ENCODE data around the gene CACHD1. TPM values are rescaled to one million over a fixed set of nuclear protein-coding genes. Genes with fewer than 3 reads are reported as not detected.

CACHD1 gene
- total RNA-seq, 3 donors from 2014 or later (not counting 1 experiment from before 2014, with no cell fraction given), result not detected

DNA sequence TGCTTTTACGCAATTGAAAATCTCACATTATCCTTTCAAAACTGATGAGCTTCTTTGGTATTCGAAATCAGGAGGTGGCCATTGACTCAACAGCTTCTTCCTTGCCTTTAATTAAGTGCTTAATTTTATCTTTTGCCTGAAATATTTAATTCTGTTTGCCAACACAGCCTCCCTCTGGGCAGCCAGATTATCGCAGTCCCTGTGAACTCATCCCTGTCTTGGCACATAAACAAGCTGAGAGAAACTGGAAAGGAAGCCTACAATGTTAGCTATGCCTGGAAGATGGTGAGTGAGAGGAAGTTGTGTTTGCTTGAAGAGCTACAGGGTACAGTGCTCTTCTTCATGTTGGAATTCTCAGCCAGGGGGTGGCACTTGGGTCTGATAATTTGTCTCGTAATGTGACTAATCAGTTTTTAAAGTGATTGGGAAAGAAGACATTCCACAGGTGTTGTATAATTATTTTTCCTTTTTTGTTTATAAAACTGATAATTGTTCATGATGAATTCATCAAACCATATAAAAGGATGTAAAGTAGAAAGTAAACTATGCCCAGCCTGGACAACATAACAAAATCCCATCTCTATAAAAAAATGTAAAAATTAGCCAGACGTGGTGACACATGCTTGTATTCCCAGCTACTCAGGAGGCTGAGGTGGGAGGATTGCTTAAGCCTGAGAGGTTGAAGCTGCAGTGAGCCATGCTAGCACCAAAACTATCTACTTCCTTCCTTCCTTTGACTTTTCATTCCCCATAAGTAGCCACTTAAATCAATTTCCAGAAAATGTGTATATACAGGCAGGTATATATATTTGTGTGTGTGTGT is 184.8 kb downstream of the CACHD1 start:
- Mint-ChIP-seq H3K9me3 (peaks cover 0 to 2% of the 10 kb centered on the region in 2 donors), H3K27ac (no peak overlapping the region), H3K4me3 (no peak overlapping the region), H3K27me3 (ENCODE audit: low read depth in 2 of 2) (peaks cover 14 to 26% of the 10 kb centered on the region in 2 donors), H3K36me3 (no peaks in the 10 kb centered on the region), H3K4me1 (no peaks in the 10 kb centered on the region)
- no peak overlapping the region for H3K4me3 ChIP-seq (ENCODE audit: low read length)
- no peaks in the 10 kb centered on the region for H3K4me1 ChIP-seq (ENCODE audit: control insufficient read depth, insufficient read depth, low read length)
- H3K27me3 ChIP-seq (ENCODE audit: control insufficient read depth, insufficient read depth, low read length), result peaks cover 2% of the 10 kb centered on the region
- H3K36me3 ChIP-seq (ENCODE audit: control insufficient read depth, insufficient read depth, low read length), result no peaks in the 10 kb centered on the region
- ATAC-seq (no peak), DNase-seq (no peak)
- no peak overlapping the region for H3K27ac ChIP-seq (ENCODE audit: low read length)
- 97% methylated on average over 4 of the region's 5 CpGs for WGBS (ENCODE audit: insufficient coverage)
- no peaks in the 10 kb centered on the region for H3K9me3 ChIP-seq (ENCODE audit: control insufficient read depth, insufficient read depth, low read length)
- no peak for TF ChIP-seq CTCF (IDR thresholded peaks at IDR 0.05)
- intact Hi-C loops (cut with micrococcal nuclease), result no loop called here

GRCh38 chr1:64655861-64656260 is 185.9 kb downstream of the CACHD1 start:
- Mint-ChIP-seq H3K4me3 (no peak overlapping the region), H3K27me3 (ENCODE audit: low read depth in 2 of 2) (peaks cover 13 to 26% of the 10 kb centered on the region in 2 donors)
- no peak for ATAC-seq

DNA sequence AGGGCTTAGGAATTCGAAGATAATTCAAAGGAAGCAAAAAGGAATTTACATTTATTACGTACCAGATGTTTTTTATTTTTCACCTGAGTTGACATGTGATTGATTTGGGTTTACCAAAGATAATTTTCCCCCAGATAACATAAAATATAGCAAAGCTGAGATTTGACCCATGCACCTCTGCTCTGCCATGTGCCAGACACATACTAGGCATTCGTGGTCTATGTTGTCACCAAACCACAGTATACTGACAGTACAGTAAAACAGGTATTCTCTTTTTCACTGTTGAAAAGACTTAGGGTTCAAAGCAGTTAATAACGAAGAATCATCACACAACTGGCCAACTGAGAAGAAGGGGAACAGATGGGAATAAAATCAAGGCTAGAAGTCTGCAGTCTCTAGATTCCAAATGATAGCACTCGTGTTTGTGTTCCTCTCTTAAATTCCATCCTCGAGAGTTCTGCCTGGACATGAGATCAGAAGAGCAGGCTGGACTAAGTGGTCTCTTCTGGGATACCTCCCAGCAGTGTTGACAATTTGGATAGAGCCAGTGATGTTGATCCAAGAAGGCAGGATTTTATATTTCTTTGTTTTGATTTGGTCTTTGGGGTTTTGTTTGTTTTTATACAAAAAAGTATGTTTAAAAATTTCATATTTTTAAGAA is 189.7 kb downstream of the CACHD1 start:
- Mint-ChIP-seq H3K4me1 (no peaks in the 10 kb centered on the region), H3K27me3 (ENCODE audit: low read depth in 2 of 2) (peaks cover 4 to 19% of the 10 kb centered on the region in 2 donors), H3K4me3 (no peak overlapping the region), H3K9me3 (no peaks in the 10 kb centered on the region), H3K36me3 (no peaks in the 10 kb centered on the region), H3K27ac (no peak overlapping the region)
- peaks cover 2% of the 10 kb centered on the region for H3K27me3 ChIP-seq (ENCODE audit: control insufficient read depth, insufficient read depth, low read length)
- H3K4me3 ChIP-seq (ENCODE audit: low read length), result no peak overlapping the region
- intact Hi-C loops (cut with micrococcal nuclease), result no loop called here
- ATAC-seq (no peak), DNase-seq (no peak)
- no peaks in the 10 kb centered on the region for H3K36me3 ChIP-seq (ENCODE audit: control insufficient read depth, insufficient read depth, low read length)
- 78% methylated on average over 4 of the region's 6 CpGs for WGBS (ENCODE audit: insufficient coverage)
- H3K4me1 ChIP-seq (ENCODE audit: control insufficient read depth, insufficient read depth, low read length), result no peaks in the 10 kb centered on the region
- no peak for TF ChIP-seq CTCF (IDR thresholded peaks at IDR 0.05)
- H3K27ac ChIP-seq (ENCODE audit: low read length), result no peak overlapping the region
- H3K9me3 ChIP-seq (ENCODE audit: control insufficient read depth, insufficient read depth, low read length), result no peaks in the 10 kb centered on the region

More at GRCh38 chr1:64655861-64656260, 185.9 kb downstream of the CACHD1 start:
- WGBS (ENCODE audit: insufficient coverage), result 91% methylated on average over 2 of the region's 2 CpGs
- no peak overlapping the region for H3K4me3 ChIP-seq (ENCODE audit: low read length)
- H3K9me3 ChIP-seq (ENCODE audit: control insufficient read depth, insufficient read depth, low read length), result no peaks in the 10 kb centered on the region
- DNase-seq, result no peak
- TF ChIP-seq CTCF (IDR thresholded peaks at IDR 0.05), result no peak
- no peaks in the 10 kb centered on the region for H3K4me1 ChIP-seq (ENCODE audit: control insufficient read depth, insufficient read depth, low read length)
- Mint-ChIP-seq H3K4me1 (no peaks in the 10 kb centered on the region), H3K36me3 (no peaks in the 10 kb centered on the region), H3K27ac (no peak overlapping the region), H3K9me3 (peaks cover 0 to 2% of the 10 kb centered on the region in 2 donors)
- H3K36me3 ChIP-seq (ENCODE audit: control insufficient read depth, insufficient read depth, low read length), result no peaks in the 10 kb centered on the region
- H3K27ac ChIP-seq (ENCODE audit: low read length), result no peak overlapping the region
- peaks cover 2% of the 10 kb centered on the region for H3K27me3 ChIP-seq (ENCODE audit: control insufficient read depth, insufficient read depth, low read length)
- intact Hi-C loops (cut with micrococcal nuclease), result no loop called here

All from natural killer cell (primary cell).